Stimulated activated naive CD8-positive, alpha-beta T cell treated with anti-CD3 and anti-CD28 coated beads, Interleukin-15, Interleukin-2, amounts not matched to agents 100 ng/mL and 50 ng/mL, for 24 hours (primary cell): Measurements from ENCODE around the gene CCL23.

Experiments used
- H3K27ac Mint-ChIP-seq: one replicate; pipeline ENCODE4 v1.8.0; 2021; ENCODE audit warnings: mild to moderate bottlenecking, mixed read lengths
- H3K27me3 Mint-ChIP-seq: one replicate; pipeline ENCODE4 v1.8.0; 2021; ENCODE audit warnings: mixed read lengths
- H3K36me3 Mint-ChIP-seq: one replicate; pipeline ENCODE4 v1.8.0; 2021; ENCODE audit warnings: low read depth, mixed read lengths
- H3K4me1 Mint-ChIP-seq: one replicate; pipeline ENCODE4 v1.8.0; 2021; ENCODE audit warnings: low read depth, mixed read lengths
- H3K4me3 Mint-ChIP-seq: one replicate; pipeline ENCODE4 v1.8.0; 2021; ENCODE audit warnings: mild to moderate bottlenecking, mixed read lengths
- H3K9me3 Mint-ChIP-seq: one replicate; pipeline ENCODE4 v1.8.0; 2021; ENCODE audit warnings: mixed read lengths

Gene CCL23, protein sequence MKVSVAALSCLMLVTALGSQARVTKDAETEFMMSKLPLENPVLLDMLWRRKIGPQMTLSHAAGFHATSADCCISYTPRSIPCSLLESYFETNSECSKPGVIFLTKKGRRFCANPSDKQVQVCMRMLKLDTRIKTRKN

DNA sequence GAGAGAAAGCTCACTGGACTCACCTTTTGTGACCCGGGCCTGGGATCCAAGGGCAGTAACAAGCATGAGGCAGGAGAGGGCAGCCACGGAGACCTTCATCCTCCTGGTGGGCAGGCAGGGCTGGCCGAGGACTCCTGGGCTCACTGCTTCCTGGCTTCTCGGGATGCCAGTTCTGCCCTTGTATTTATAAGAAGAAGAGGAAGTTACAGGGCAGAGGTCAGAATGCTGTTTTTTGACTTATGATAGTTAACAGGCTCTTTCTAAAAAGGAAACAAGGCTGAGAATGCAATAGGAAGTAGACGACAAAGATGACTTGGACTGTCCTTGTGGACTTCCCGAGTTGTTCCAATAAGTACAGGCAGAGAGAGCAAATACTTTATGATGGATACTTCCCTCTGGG lies at the start of gene CCL23:
TSS of gene CCL23 (minus strand) at position 174 of the 400 bp plus-strand sequence. CDS start at position 99, 75 bp downstream.
- no peaks in the 10 kb centered on the region for H3K4me1 Mint-ChIP-seq
- H3K36me3 Mint-ChIP-seq = no peaks in the 10 kb centered on the region
- H3K27me3 Mint-ChIP-seq = peaks cover 30% of the 10 kb centered on the region
- H3K9me3 Mint-ChIP-seq = peaks cover 3% of the 10 kb centered on the region
- no peak within 1 kb of the TSS for H3K4me3 Mint-ChIP-seq
- no peak within 1 kb of the TSS for H3K27ac Mint-ChIP-seq

DNA sequence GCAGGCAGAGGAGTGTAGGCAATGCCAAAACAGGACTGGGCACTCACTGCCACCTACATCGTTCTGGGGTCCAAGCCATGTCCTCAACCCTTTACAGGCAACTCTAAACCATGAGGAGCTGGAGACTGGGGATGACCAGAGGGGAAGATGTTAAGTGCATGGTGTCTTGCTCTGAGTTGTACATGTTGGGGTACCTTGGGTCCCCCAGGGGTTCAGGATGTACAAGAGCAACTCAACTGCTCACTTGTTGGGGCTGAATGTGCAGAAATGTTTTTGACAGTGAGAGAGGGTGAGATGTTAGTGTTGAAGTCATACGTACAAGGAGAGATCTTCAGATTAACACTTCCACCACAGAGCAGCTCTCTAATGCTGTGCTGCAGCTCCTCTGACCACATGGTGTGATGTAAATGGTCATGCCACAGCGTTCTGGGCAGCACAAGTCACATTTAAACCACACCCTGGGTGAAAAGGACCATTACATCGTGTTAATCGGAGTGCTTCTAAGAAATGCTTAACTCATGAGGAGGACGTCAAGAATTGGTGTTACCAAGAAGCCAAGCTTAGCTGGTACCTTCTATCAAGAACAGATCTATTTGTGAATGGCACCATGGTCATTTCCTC lies 48.7 kb upstream of the CCL23 start:
- peak overlapping the region; percentile 66 for H3K27ac Mint-ChIP-seq
- H3K36me3 Mint-ChIP-seq = no peaks in the 10 kb centered on the region
- no peak overlapping the region for H3K4me3 Mint-ChIP-seq
- peaks cover 38% of the 10 kb centered on the region for H3K4me1 Mint-ChIP-seq
- peaks cover 8% of the 10 kb centered on the region for H3K27me3 Mint-ChIP-seq
- no peaks in the 10 kb centered on the region for H3K9me3 Mint-ChIP-seq

DNA sequence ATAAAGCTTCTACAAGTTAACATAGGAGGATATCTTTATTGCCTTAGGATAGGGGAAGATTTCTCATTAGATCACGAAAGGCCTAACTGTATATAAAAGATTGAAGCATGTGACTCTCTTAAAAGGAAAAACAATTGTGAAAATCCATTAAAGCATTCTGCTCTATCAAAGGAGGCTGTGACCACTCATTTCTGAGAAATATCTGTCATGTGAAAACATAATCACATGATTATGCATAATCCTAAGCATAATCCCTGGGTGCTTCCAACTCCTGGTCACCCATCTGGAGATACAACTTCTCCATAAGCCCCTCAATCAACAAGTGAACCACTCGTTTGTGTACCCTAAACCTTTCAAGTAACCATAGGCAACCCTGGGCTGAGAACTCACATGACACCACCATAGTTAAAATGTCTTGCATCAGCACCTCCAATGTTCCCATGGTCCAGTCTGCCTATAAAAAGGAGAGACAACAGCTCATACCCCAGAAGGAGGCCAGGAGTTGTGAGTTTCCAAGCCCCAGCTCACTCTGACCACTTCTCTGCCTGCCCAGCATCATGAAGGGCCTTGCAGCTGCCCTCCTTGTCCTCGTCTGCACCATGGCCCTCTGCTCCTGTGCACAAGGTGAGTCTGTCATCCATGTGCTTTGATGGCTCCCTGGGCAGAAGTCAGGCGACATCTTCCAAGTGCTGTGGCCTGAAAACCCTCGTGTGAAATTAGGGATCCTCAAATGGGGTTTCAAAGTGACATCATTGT lies 46.2 kb upstream of the CCL23 start, which contains the start of gene CCL18:
TSS of gene CCL18 (plus strand) at position 487 of the 756 bp plus-strand sequence. CDS start at position 558, 71 bp downstream.
- H3K27ac Mint-ChIP-seq = no peak within 1 kb of the TSS
- peaks cover 19% of the 10 kb centered on the region for H3K27me3 Mint-ChIP-seq
- H3K4me1 Mint-ChIP-seq = peaks cover 20% of the 10 kb centered on the region
- H3K36me3 Mint-ChIP-seq = no peaks in the 10 kb centered on the region
- H3K4me3 Mint-ChIP-seq = no peak within 1 kb of the TSS
- H3K9me3 Mint-ChIP-seq = no peaks in the 10 kb centered on the region

DNA sequence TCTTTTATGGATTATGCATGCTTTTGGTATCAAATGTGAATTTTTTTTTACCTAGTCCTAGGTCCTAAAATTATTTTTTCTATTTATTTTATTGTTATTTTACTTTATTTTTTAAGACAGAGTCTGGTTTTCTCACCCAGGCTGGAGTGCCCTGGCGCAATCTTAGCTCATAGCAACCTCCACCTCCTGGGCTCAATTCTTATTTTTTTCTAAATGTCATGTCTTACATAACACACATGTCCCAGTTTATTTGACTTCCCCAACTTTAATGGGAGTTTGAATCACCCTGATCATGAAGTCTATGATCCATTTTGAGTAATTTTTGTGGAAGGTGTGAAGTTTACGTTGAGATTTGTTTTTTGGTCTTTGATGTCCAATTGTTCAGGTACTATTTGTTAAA lies 43.0 kb upstream of the CCL23 start:
- Mint-ChIP-seq H3K4me1 (peaks cover 9% of the 10 kb centered on the region), H3K4me3 (no peak overlapping the region), H3K27ac (no peak overlapping the region), H3K36me3 (no peaks in the 10 kb centered on the region), H3K27me3 (peaks cover 11% of the 10 kb centered on the region), H3K9me3 (no peaks in the 10 kb centered on the region)

DNA sequence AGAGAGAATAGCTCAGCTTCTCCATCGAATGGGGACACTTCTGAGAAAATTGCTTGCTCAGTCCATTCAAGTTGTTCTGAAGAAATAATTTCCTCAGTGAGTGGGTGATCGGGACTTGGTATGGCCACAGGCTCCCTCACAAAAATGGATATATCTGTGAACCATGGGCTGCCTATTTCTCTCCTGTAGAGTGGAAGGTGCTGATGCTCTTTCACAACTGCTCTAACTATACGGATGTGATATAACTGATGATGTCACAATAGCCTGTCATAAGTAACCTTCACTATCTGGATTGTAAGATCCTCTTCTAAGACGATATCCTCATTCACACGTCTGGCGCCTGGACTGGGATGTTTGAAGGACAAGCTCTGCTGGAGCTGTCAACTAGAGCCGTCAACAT lies 41.6 kb upstream of the CCL23 start:
- Mint-ChIP-seq H3K27me3 (peaks cover 11% of the 10 kb centered on the region), H3K27ac (no peak overlapping the region), H3K4me1 (peaks cover 13% of the 10 kb centered on the region), H3K4me3 (no peak overlapping the region), H3K9me3 (no peaks in the 10 kb centered on the region), H3K36me3 (no peaks in the 10 kb centered on the region)

DNA sequence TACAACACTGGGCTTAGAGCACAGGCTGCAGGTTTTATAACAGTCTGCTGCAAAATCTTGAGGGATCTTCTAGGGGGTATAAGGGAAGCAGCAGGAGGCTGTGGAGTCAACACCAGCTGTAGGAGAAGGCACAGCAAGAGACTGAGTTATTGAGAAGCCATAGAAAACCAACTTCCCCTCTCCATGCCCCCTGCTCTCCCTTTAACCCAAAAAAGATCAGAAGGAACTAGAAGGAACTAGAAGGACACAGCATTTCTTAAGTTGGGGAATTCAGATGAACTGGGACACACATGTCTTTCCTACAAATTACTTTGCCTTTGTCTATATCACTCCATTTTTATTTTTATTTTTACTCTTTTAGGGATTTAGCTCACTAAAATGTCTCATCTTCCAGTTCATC lies 40.1 kb upstream of the CCL23 start:
- Mint-ChIP-seq H3K27me3 (peaks cover 11% of the 10 kb centered on the region), H3K36me3 (no peaks in the 10 kb centered on the region), H3K9me3 (no peaks in the 10 kb centered on the region), H3K4me1 (peaks cover 13% of the 10 kb centered on the region), H3K27ac (no peak overlapping the region), H3K4me3 (no peak overlapping the region)

DNA sequence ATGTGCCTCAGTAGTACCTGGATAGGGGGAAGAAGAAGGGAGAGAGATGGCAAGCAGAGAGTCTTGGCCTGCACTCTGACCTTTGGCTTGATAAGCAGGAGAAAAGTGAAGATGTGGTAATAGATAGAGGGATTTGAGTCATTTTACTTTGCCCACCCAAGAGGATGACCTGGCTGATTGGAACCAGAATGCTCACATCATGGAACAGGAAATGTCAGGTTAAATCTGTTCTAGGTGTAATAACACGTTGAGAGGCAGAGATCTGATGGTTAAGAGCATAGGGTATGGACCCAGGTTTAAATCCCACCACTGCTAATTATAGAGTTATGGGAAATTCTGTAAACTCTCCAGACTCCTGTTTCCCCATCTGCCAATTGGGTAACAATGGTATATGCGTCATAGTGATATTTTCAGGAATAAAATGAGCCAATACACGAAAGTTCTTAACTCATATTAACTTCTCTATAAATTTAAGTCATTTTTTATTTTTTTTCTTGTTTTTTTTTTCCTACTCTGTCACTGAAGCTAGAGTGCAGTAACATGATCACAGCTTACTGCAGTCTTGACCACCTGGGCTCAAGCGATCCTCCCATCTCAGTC lies 38.2 kb upstream of the CCL23 start:
- H3K4me1 Mint-ChIP-seq = peaks cover 11% of the 10 kb centered on the region
- peak overlapping the region; percentile 5 for H3K27ac Mint-ChIP-seq
- peaks cover 21% of the 10 kb centered on the region for H3K27me3 Mint-ChIP-seq
- H3K9me3 Mint-ChIP-seq = peaks cover 7% of the 10 kb centered on the region
- no peak overlapping the region for H3K4me3 Mint-ChIP-seq
- H3K36me3 Mint-ChIP-seq = peaks cover 2% of the 10 kb centered on the region

DNA sequence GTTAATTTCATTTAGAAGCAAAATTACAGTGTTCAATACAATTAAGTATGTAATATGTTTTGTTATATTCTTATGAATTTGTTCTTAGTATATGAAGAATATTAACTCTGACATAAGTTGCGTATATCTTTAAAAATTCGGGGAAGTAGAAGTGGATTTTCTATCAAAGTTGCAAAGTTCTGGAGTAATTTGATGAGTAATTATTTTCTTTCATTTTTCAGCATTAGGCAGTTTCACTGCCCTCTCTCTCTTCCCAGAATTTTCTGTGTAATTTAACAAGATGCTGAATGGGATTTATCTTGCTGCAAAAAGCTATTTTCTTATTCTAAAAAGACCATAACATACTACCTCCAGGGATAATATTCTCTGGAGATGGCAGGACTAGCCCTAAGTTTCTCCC lies 37.4 kb upstream of the CCL23 start:
- peaks cover 9% of the 10 kb centered on the region for H3K9me3 Mint-ChIP-seq
- peaks cover 4% of the 10 kb centered on the region for H3K36me3 Mint-ChIP-seq
- H3K4me1 Mint-ChIP-seq = peaks cover 10% of the 10 kb centered on the region
- no peak overlapping the region for H3K4me3 Mint-ChIP-seq
- peaks cover 24% of the 10 kb centered on the region for H3K27me3 Mint-ChIP-seq
- H3K27ac Mint-ChIP-seq = no peak overlapping the region

DNA sequence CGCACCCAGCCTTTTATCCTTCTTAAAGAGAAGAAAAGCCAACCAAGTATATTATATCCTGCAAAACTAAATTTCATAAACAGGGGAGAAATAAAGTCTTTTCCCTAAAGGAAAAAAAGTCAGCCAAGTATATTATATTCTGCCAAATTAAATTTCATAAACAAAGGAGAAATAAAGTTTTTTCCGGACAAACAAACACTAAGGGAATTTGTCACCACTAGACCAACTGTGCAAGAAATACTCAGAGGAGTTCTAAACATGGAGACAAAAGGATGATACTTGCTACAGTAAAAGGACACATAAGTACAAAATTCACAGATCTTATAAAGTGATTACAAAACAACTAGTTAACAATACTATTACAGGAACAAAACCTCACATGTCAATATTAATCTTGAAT lies 31.9 kb upstream of the CCL23 start:
- no peak overlapping the region for H3K27ac Mint-ChIP-seq
- peaks cover 39% of the 10 kb centered on the region for H3K27me3 Mint-ChIP-seq
- peaks cover 22% of the 10 kb centered on the region for H3K9me3 Mint-ChIP-seq
- peaks cover 4% of the 10 kb centered on the region for H3K36me3 Mint-ChIP-seq
- H3K4me3 Mint-ChIP-seq = no peak overlapping the region
- no peaks in the 10 kb centered on the region for H3K4me1 Mint-ChIP-seq

DNA sequence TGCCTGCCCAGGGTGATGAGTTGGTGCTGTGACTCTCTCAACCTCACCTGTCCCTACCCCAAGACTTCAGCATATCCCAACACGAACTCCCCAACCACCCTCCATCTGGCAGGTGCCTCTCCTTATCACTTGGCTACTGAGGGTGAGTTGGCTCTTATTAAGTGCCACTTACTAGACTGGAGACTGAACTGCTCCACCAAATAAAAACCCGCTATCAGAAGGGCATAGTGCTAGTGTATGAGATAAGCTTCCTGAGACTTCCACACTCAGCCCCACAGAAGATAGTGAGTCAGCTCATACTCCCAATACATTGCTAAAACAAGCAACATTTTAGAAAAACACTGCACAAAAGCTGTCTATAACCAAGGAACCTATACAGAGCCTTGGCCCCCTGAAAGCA lies 30.3 kb upstream of the CCL23 start:
- no peak overlapping the region for H3K4me3 Mint-ChIP-seq
- H3K27ac Mint-ChIP-seq = no peak overlapping the region
- H3K36me3 Mint-ChIP-seq = peaks cover 4% of the 10 kb centered on the region
- H3K4me1 Mint-ChIP-seq = no peaks in the 10 kb centered on the region
- peaks cover 22% of the 10 kb centered on the region for H3K9me3 Mint-ChIP-seq
- H3K27me3 Mint-ChIP-seq = peaks cover 50% of the 10 kb centered on the region

DNA sequence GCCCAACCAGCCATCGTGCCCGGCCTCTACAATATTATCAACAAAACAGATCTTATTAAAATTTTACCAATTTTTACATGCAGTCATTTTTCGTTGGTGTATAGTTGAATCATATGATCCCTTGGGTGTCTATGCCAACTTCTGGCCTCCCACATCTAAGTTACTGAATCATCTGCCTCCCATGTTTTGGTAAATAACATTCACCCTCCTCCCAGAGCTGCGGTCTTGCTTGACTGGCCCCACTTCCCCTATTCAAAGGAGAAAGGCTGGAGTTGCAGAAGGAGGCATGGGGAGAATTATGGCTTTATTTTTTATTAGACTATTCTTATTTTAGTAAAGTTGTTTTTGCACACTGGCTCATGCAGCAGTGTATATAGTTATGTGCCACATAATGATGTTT lies 18.5 kb upstream of the CCL23 start:
- peaks cover 30% of the 10 kb centered on the region for H3K27me3 Mint-ChIP-seq
- H3K27ac Mint-ChIP-seq = no peak overlapping the region
- no peaks in the 10 kb centered on the region for H3K9me3 Mint-ChIP-seq
- H3K36me3 Mint-ChIP-seq = no peaks in the 10 kb centered on the region
- peaks cover 15% of the 10 kb centered on the region for H3K4me1 Mint-ChIP-seq
- H3K4me3 Mint-ChIP-seq = no peak overlapping the region

DNA sequence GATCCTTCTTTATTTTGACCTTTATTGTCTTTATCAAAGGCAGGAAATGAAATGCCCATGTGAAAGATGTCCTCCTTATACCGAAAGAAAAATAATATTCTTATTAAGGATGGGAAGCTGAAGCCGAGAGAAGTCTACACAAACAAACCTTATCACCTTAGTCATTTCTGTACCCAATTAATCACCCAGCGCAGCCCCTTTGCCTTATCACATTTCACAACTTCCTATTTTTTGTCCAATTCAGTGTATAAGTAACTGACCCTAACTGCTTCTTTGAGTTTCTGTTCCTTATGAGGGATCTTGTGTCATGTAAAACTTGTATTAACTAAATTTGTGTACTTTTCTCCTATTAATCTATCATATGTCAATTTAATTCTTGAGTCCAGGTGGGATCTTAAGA lies 16.4 kb upstream of the CCL23 start:
- Mint-ChIP-seq H3K4me3 (no peak overlapping the region), H3K4me1 (peaks cover 11% of the 10 kb centered on the region), H3K36me3 (no peaks in the 10 kb centered on the region), H3K27me3 (peaks cover 35% of the 10 kb centered on the region), H3K9me3 (no peaks in the 10 kb centered on the region), H3K27ac (no peak overlapping the region)

DNA sequence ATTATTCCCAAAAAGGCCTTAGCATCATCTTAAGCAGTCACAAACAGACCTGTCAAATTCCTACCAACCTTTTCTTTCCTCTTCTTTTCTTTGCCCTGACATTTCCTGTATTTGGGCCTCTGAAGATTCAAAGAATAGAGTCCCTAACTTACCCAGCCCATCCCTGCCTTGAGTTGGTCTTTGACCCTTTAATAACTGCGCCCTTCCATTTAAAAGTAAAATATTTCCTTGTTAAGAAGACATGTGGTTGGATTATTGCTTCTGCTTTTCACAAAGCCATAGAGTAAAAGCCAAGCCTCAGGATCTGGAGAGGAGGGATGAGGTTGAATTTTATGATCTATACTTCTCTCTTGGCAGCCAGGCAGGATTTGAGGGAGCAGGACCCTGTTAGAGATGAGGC lies 13.2 kb upstream of the CCL23 start:
- H3K36me3 Mint-ChIP-seq = no peaks in the 10 kb centered on the region
- H3K4me1 Mint-ChIP-seq = peaks cover 11% of the 10 kb centered on the region
- H3K27me3 Mint-ChIP-seq = peaks cover 43% of the 10 kb centered on the region
- no peaks in the 10 kb centered on the region for H3K9me3 Mint-ChIP-seq
- H3K4me3 Mint-ChIP-seq = no peak overlapping the region
- H3K27ac Mint-ChIP-seq = no peak overlapping the region

DNA sequence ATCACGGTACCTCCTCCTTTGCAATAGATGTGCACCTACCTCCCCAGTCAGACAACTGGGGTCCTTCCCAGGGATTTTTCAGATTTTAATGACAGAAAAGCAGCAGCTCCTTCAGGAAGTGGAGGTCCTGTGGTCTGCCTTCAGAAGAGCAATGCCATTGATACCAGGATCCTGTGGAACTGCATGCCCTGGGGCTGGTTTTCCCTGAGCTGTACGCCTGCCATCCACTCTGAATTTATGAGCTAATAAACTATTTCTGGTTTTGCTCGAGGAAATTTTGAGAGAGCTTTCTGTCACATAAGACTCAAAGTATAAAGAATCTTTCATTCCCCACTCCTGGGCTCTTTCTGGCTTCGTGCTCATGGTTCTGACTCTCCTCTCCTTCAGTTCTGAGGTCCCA lies 10.0 kb upstream of the CCL23 start:
- H3K27me3 Mint-ChIP-seq = peaks cover 31% of the 10 kb centered on the region
- no peaks in the 10 kb centered on the region for H3K9me3 Mint-ChIP-seq
- no peak overlapping the region for H3K27ac Mint-ChIP-seq
- no peaks in the 10 kb centered on the region for H3K4me1 Mint-ChIP-seq
- H3K4me3 Mint-ChIP-seq = no peak overlapping the region
- no peaks in the 10 kb centered on the region for H3K36me3 Mint-ChIP-seq
